Right hindlimb (tissue), 1 donor: Measurements from ENCODE around the gene TMPRSS5.

Experiments
- DNase-seq: peaks from one replicate; pipeline ENCODE4 v3.0.0-alpha.2; 2018

Gene TMPRSS5

GRCh38 chr11:113664981-113665710 is 41.0 kb downstream of the TMPRSS5 start:
- DNase-seq = no peak

DNA sequence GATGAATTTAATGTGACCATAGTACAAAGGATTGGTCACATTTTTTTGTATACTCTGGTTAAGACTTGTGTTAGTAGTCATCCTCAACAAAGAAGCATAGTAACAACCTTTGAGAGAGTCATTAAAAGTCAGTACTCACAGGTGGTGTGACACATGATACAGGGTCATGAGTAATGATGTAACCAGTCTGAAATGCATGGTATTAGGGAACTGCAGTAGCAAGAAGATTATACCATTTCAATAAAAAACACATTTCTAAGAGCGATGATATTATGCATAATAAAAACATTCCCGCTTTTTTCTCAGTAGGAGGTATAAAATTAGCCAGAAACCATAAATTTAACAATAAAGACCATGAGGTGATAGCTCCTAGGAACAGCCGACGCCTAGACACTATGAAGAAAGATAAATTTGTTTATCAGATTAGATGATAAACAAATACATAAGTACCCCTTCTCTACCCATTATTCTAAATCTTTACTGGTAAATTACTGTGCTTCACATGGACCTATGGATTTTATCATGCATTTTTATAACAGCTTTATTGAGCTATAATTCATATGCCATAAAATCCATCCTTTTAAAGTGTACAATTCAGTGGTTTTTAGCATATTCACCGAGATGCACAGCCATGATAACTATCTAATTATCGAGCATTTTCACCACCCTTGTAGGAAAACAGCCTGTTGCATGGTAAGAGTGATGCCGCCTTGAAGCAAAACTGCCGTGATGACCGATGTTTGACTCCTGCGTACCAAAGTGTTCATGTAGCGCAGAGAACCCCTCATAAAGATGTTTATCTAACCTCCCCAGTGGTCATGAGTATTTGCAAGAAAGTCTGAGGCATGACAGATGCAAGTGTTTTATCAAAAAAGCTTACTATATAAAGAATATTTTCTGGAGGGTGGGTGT is 41.8 kb downstream of the TMPRSS5 start:
- no peak for DNase-seq

- no peak for DNase-seq
Measured at GRCh38 chr11:113663567-113663966, 42.5 kb downstream of the TMPRSS5 start.

DNA sequence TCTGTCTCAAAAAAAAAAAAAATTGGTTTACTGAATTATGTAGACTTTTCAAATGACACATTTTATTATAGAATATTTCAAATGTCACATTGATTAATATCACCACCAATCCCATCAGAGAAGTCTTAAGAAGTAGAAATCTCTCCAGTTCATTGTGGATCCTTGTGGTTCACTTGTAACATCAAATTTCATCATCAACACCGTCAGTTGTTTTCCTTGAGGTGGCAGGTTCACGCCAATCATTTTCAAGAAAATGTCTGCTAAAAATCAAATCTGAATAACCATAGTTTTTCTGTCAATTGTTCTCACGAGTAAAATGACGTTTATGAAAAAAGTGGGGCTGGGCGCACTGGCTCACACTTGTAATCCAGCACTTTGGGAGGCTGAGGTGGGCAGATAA is 50.3 kb downstream of the TMPRSS5 start:
- no peak for DNase-seq

- no peak for DNase-seq
Measured at GRCh38 chr11:113651023-113651422, 55.1 kb downstream of the TMPRSS5 start.

- no peak for DNase-seq
Measured at GRCh38 chr11:113649311-113649710, 56.8 kb downstream of the TMPRSS5 start.

GRCh38 chr11:113647856-113648255 is 58.3 kb downstream of the TMPRSS5 start:
- no peak for DNase-seq

GRCh38 chr11:113647108-113647507 is 59.0 kb downstream of the TMPRSS5 start:
- DNase-seq = no peak

GRCh38 chr11:113645593-113646349 is 60.3 kb downstream of the TMPRSS5 start:
- DNase-seq = no peak

GRCh38 chr11:113644605-113645004 is 61.5 kb downstream of the TMPRSS5 start:
- no peak for DNase-seq

DNA sequence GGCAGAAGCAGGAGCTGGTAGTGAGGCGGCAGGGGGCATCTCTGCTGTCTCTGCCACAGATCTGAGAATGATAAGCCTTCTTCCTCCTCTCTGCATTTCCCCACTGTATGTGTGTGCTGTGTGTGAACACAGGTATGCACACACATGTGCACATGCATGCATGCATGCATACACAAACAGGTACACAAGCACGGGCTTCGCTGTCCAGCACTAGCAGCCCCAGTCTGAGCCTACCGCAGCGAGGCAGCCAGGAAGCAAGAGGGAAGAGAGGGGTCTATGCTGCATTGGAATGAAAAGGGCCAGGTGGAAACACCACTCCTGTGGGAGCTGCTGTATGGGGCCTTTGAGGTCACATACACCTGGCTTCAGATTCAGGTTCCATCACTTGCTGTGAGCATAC is 62.4 kb downstream of the TMPRSS5 start:
- no peak for DNase-seq

GRCh38 chr11:113643006-113643585 is 63.0 kb downstream of the TMPRSS5 start:
- no peak for DNase-seq

GRCh38 chr11:113642090-113642489 is 64.0 kb downstream of the TMPRSS5 start:
- no peak for DNase-seq

DNA sequence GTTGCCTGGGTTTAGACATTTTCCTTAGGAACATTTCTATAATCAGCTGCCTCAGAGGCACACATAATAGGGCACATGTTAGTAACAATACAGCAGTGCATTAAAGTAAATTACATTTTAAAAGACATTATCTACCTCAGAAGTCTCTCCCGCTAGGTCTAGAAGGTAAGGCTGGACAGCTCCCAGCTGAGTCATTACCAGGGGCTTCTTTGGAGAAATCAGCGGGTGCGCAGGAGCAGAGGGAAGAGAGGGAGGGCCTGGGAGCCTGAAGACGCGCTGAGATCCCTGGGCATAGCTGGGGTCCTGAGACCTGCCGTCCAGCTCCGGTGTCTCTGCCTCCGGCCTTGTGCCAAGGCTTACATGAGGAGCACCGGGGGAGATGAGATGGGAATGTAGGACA is 67.7 kb downstream of the TMPRSS5 start:
- no peak for DNase-seq

GRCh38 chr11:113637636-113638035 is 68.5 kb downstream of the TMPRSS5 start:
- no peak for DNase-seq
